SK-MEL-5 (cell line): ENCODE results near the gene SLC10A1. TPM values are rescaled to one million over a fixed set of nuclear protein-coding genes. Genes with fewer than 3 reads are reported as not detected.
"Not testable (repeated sequence)": the region's sequence is repeated elsewhere in the genome, so short reads cannot be mapped to it uniquely, and the experiment has no call there.

Experiments
- DNase-seq: peaks from one replicate; pipeline ENCODE4 v3.0.0-alpha.2; 2016; ENCODE audit warnings: low read depth, low spot score
- in situ Hi-C: cut with HindIII; loops from 2 replicates; pipeline ENCODE4 v1.10.0; 2016; ENCODE audit warnings: low sequenced_read_pairs, high pct_unique_total_duplicates, low pct_unique_long_range_greater_than_20kb
- total RNA-seq: library from RNA; depleted of rRNA; stranded (reverse); fragments of >200 nt; shearing (Covaris generic); gene quantifications from 2 replicates; pipeline ENCODE4 v1.2.3, GENCODE V29; 2014

The SLC10A1 gene
- total RNA-seq, 1 experiment from 2014 or later: not detected

- DNase-seq, in situ Hi-C loops: not testable (repeated sequence)
Measured at GRCh38 chr14:69813346-69813745, 16.3 kb upstream of the SLC10A1 start.

- in situ Hi-C loops: no loop called here
- peak; percentile 42 for DNase-seq
Measured at GRCh38 chr14:69812711-69813110, 15.7 kb upstream of the SLC10A1 start.

- in situ Hi-C loops: no loop called here
- no peak for DNase-seq
Measured at GRCh38 chr14:69811868-69812252, 14.8 kb upstream of the SLC10A1 start.

GRCh38 chr14:69811227-69811867 lies 14.3 kb upstream of the SLC10A1 start:
- in situ Hi-C loops: no loop called here
- DNase-seq: no peak

GRCh38 chr14:69808919-69809808 lies 12.1 kb upstream of the SLC10A1 start:
- in situ Hi-C loops: no loop called here
- DNase-seq: no peak

- DNase-seq: no peak
- in situ Hi-C loops: no loop called here
Measured at GRCh38 chr14:69807192-69807591, 10.2 kb upstream of the SLC10A1 start.

GRCh38 chr14:69804902-69805301 lies 7.9 kb upstream of the SLC10A1 start:
- in situ Hi-C loops: no loop called here
- DNase-seq: no peak

GRCh38 chr14:69803753-69804152 lies 6.7 kb upstream of the SLC10A1 start:
- in situ Hi-C loops: no loop called here
- peak; percentile 44 for DNase-seq

- DNase-seq: no peak
- in situ Hi-C loops: no loop called here
Measured at GRCh38 chr14:69798339-69798735, 1.3 kb upstream of the SLC10A1 start.

GRCh38 chr14:69797573-69798338 lies 715 bp upstream of the SLC10A1 start:
- no peak for DNase-seq
- in situ Hi-C loops: no loop called here

GRCh38 chr14:69795691-69796090 lies 1.4 kb downstream of the SLC10A1 start:
- in situ Hi-C loops: no loop called here
- DNase-seq: no peak

- in situ Hi-C loops: no loop called here
- no peak for DNase-seq
Measured at GRCh38 chr14:69794791-69795190, 2.2 kb downstream of the SLC10A1 start.

GRCh38 chr14:69792887-69793421 lies 4.1 kb downstream of the SLC10A1 start:
- in situ Hi-C loops: no loop called here
- DNase-seq: no peak

- in situ Hi-C loops: no loop called here
- peak; percentile 98 for DNase-seq
Measured at GRCh38 chr14:69789118-69789640, 7.9 kb downstream of the SLC10A1 start.

- in situ Hi-C loops: no loop called here
- no peak for DNase-seq
Measured at GRCh38 chr14:69786603-69787002, 10.4 kb downstream of the SLC10A1 start.

- DNase-seq: no peak
- in situ Hi-C loops: no loop called here
Measured at GRCh38 chr14:69784942-69785341, 12.1 kb downstream of the SLC10A1 start.

GRCh38 chr14:69780952-69781351 lies 16.1 kb downstream of the SLC10A1 start:
- in situ Hi-C loops: no loop called here
- no peak for DNase-seq

- in situ Hi-C loops: no loop called here
- DNase-seq: no peak
Measured at GRCh38 chr14:69780092-69780491, 16.9 kb downstream of the SLC10A1 start.
